SK-N-SH treated with all-trans-retinoic acid at 6 μM for 48 hours (cell line): Measurements from ENCODE around the gene TMEM9.

Experiments used
- ARNTL ChIP-seq: fragments of 450-650 bp; formaldehyde crosslinking; IDR thresholded peaks from 2 replicates; pipeline ENCODE4 v1.5.0; 2020; ENCODE audit warnings: low read depth, mild to moderate bottlenecking, moderate library complexity, borderline replicate concordance
- CREB5 ChIP-seq: fragments of 250-450 bp; sonication (Bioruptor Pico); IDR thresholded peaks from 2 replicates; pipeline ENCODE4 v1.5.1; 2020; ENCODE audit warnings: low read depth, mild to moderate bottlenecking, moderate library complexity
- CSRNP3 ChIP-seq: fragments of 250-450 bp; sonication (Bioruptor Pico); IDR thresholded peaks from 2 replicates; pipeline ENCODE4 v1.5.1; 2021; ENCODE audit warnings: mild to moderate bottlenecking, moderate library complexity
- PPARA ChIP-seq: fragments of 250-450 bp; sonication (Bioruptor Pico); IDR thresholded peaks from 2 replicates; pipeline ENCODE4 v1.5.0; 2020; ENCODE audit warnings: mild to moderate bottlenecking, borderline replicate concordance
- RARB ChIP-seq: fragments of 250-450 bp; sonication (Bioruptor Pico); IDR thresholded peaks from 2 replicates; pipeline ENCODE4 v1.8.0; 2021; ENCODE audit warnings: mild to moderate bottlenecking, moderate library complexity
- SNAI2 ChIP-seq: fragments of 250-450 bp; sonication (Bioruptor Pico); IDR thresholded peaks from 2 replicates; pipeline ENCODE4 v1.5.0; 2020; ENCODE audit warnings: mild to moderate bottlenecking, moderate library complexity
- ZC3H10 ChIP-seq: fragments of 250-450 bp; sonication (Bioruptor Pico); IDR thresholded peaks from 2 replicates; pipeline ENCODE4 v1.5.1; 2021; ENCODE audit warnings: mild to moderate bottlenecking, moderate library complexity
- ZFP3 ChIP-seq: fragments of 250-450 bp; sonication (Bioruptor Pico); IDR thresholded peaks from 2 replicates; pipeline ENCODE4 v1.5.0; 2020; ENCODE audit warnings: mild to moderate bottlenecking, moderate library complexity
- ZNF70 ChIP-seq: fragments of 450-650 bp; formaldehyde crosslinking; IDR thresholded peaks from 2 replicates; pipeline ENCODE4 v1.5.0; 2020; ENCODE audit warnings: mild to moderate bottlenecking, moderate library complexity
- TF ChIP-seq, protein P1 (sequence below): fragments of 250-450 bp; sonication (Bioruptor Pico); IDR thresholded peaks from 2 replicates; pipeline ENCODE4 v1.5.0; 2020; ENCODE audit warnings: mild to moderate bottlenecking, moderate library complexity
- TF ChIP-seq, protein P2 (sequence below): fragments of 250-450 bp; sonication (Bioruptor Pico); IDR thresholded peaks from 2 replicates; pipeline ENCODE4 v1.8.0; 2021; ENCODE audit warnings: low read depth, mild to moderate bottlenecking, moderate library complexity, borderline replicate concordance

DNA sequence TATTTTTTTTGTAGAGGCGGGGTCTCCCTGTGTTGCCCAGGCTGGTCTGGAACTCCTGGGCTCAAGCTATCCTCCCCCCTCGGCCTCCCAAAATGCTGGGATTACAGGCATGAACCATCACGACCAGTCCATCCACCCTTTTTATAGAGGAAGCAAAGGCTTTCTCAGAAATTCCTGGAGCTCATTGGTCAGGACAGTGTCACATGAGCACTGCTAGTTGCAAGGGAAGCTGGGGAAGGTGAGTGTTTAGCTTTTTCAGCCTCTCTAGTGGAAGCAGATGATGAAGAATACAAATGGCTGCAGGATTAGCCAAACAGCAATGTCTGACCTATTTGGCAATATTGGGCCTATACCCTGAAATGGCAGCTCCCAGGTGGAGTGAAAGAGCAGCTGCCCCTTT, 44.3 kb upstream of the TMEM9 start:
- TF ChIP-seq SNAI2 (CRISPR knock-in tag) (no peak), ZFP3 (no peak), ARNTL (CRISPR knock-in tag) (no peak), CSRNP3 (no peak), RARB (no peak), CREB5 (CRISPR knock-in tag) (no peak), ZNF70 (no peak), PPARA (CRISPR knock-in tag) (no peak), ZC3H10 (CRISPR knock-in tag) (no peak)
- TF ChIP-seq, protein P1, sequence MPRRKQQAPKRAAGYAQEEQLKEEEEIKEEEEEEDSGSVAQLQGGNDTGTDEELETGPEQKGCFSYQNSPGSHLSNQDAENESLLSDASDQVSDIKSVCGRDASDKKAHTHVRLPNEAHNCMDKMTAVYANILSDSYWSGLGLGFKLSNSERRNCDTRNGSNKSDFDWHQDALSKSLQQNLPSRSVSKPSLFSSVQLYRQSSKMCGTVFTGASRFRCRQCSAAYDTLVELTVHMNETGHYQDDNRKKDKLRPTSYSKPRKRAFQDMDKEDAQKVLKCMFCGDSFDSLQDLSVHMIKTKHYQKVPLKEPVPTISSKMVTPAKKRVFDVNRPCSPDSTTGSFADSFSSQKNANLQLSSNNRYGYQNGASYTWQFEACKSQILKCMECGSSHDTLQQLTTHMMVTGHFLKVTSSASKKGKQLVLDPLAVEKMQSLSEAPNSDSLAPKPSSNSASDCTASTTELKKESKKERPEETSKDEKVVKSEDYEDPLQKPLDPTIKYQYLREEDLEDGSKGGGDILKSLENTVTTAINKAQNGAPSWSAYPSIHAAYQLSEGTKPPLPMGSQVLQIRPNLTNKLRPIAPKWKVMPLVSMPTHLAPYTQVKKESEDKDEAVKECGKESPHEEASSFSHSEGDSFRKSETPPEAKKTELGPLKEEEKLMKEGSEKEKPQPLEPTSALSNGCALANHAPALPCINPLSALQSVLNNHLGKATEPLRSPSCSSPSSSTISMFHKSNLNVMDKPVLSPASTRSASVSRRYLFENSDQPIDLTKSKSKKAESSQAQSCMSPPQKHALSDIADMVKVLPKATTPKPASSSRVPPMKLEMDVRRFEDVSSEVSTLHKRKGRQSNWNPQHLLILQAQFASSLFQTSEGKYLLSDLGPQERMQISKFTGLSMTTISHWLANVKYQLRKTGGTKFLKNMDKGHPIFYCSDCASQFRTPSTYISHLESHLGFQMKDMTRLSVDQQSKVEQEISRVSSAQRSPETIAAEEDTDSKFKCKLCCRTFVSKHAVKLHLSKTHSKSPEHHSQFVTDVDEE (CRISPR knock-in tag) = no peak
- TF ChIP-seq, protein P2, sequence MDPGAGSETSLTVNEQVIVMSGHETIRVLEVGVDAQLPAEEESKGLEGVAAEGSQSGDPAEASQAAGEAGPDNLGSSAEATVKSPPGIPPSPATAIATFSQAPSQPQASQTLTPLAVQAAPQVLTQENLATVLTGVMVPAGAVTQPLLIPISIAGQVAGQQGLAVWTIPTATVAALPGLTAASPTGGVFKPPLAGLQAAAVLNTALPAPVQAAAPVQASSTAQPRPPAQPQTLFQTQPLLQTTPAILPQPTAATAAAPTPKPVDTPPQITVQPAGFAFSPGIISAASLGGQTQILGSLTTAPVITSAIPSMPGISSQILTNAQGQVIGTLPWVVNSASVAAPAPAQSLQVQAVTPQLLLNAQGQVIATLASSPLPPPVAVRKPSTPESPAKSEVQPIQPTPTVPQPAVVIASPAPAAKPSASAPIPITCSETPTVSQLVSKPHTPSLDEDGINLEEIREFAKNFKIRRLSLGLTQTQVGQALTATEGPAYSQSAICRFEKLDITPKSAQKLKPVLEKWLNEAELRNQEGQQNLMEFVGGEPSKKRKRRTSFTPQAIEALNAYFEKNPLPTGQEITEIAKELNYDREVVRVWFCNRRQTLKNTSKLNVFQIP (CRISPR knock-in tag) = no peak
